Mesenchymal stem cell (in vitro differentiated cells and primary cell): ENCODE data around the gene STK40.

Source experiments
- DNase-seq: peaks from one replicate; pipeline ENCODE4 v3.0.0-alpha.2; 2013
- H2AFZ ChIP-seq: one replicate; pipeline ENCODE4 v1.6.1; 2013; ENCODE audit warnings: low read depth, mild to moderate bottlenecking, control low read depth, inconsistent platforms, low read length, moderate library complexity
- H2AK5ac ChIP-seq: 2 replicates; pipeline ENCODE4 v1.6.1; 2013; ENCODE audit warnings: low read length, moderate library complexity, mild to moderate bottlenecking, inconsistent platforms; ENCODE audit not compliant: severe bottlenecking
- H2BK120ac ChIP-seq: one replicate; pipeline ENCODE4 v1.6.1; 2013; ENCODE audit warnings: low read depth, mild to moderate bottlenecking, inconsistent platforms, low read length, moderate library complexity
- H2BK12ac ChIP-seq, 2 experiments: one replicate each; pipeline ENCODE4 v1.6.1; 2013; ENCODE audit warnings: inconsistent platforms in 2 of 2, low read length in 2 of 2, mild to moderate bottlenecking in 2 of 2, moderate library complexity in 2 of 2, control low read depth in 1 of 2
- H2BK15ac ChIP-seq: one replicate; pipeline ENCODE4 v1.6.1; 2013; ENCODE audit warnings: mild to moderate bottlenecking, low read depth, inconsistent platforms; ENCODE audit not compliant: poor library complexity, severe bottlenecking
- H2BK5ac ChIP-seq: 2 replicates; pipeline ENCODE4 v1.6.1; 2013; ENCODE audit warnings: low read depth, mild to moderate bottlenecking, low read length, control low read depth, inconsistent platforms; ENCODE audit not compliant: poor library complexity, severe bottlenecking
- H3K14ac ChIP-seq, 2 experiments: one replicate each; pipeline ENCODE4 v1.6.1; 2013; ENCODE audit warnings: inconsistent platforms in 2 of 2, low read length in 2 of 2, control low read depth in 1 of 2, mild to moderate bottlenecking in 1 of 2, moderate library complexity in 1 of 2
- H3K18ac ChIP-seq, 2 experiments: one replicate each; pipeline ENCODE4 v1.6.1; 2013; ENCODE audit warnings: inconsistent platforms in 2 of 2, low read length in 2 of 2, control low read depth in 1 of 2, low read depth in 1 of 2, mild to moderate bottlenecking in 1 of 2
- H3K23ac ChIP-seq, 2 experiments: one replicate each; pipeline ENCODE4 v1.6.1; 2013; ENCODE audit warnings: inconsistent platforms in 2 of 2, low read length in 2 of 2, mild to moderate bottlenecking in 2 of 2, moderate library complexity in 2 of 2, control low read depth in 1 of 2
- H3K27ac ChIP-seq: 2 replicates; pipeline ENCODE4 v1.5.1; 2013; ENCODE audit warnings: mild to moderate bottlenecking, moderate library complexity, low read length, control low read depth, inconsistent platforms; ENCODE audit not compliant: poor library complexity, severe bottlenecking
- H3K27me3 ChIP-seq, 2 experiments: 2 replicates each; pipeline versions ENCODE4 v1.6.1 to v1.7.0; 2013; ENCODE audit warnings: low read length in 2 of 2, mild to moderate bottlenecking in 2 of 2, moderate library complexity in 2 of 2, control low read depth in 1 of 2, inconsistent platforms in 1 of 2; ENCODE audit not compliant: control insufficient read depth in 1 of 2, insufficient read depth in 1 of 2
- H3K36me3 ChIP-seq, 2 experiments: 2 replicates each; pipeline versions ENCODE4 v1.6.1 to v1.7.0; 2013; ENCODE audit warnings: low read length in 2 of 2, control low read depth in 1 of 2, inconsistent platforms in 1 of 2, low read depth in 1 of 2, mild to moderate bottlenecking in 1 of 2; ENCODE audit not compliant: insufficient read depth in 2 of 2, control insufficient read depth in 1 of 2
- H3K4ac ChIP-seq, 2 experiments: one replicate each; pipeline ENCODE4 v1.6.1; 2013; ENCODE audit warnings: inconsistent platforms in 2 of 2, low read length in 2 of 2, mild to moderate bottlenecking in 2 of 2, moderate library complexity in 2 of 2, control low read depth in 1 of 2, low read depth in 1 of 2
- H3K4me1 ChIP-seq: 2 replicates; pipeline ENCODE4 v1.6.1; 2013; ENCODE audit warnings: low read depth, low read length, control low read depth; ENCODE audit not compliant: control insufficient read depth, insufficient read depth
- H3K4me2 ChIP-seq: 2 replicates; pipeline ENCODE4 v1.6.1; 2013; ENCODE audit warnings: low read length, mild to moderate bottlenecking, inconsistent platforms; ENCODE audit not compliant: poor library complexity, severe bottlenecking
- H3K4me3 ChIP-seq, 2 experiments: 2 replicates each; pipeline versions ENCODE4 v1.5.1 to v1.7.0; 2013; ENCODE audit warnings: low read length in 2 of 2, mild to moderate bottlenecking in 2 of 2, control low read depth in 1 of 2, low read depth in 1 of 2; ENCODE audit not compliant: insufficient read depth in 1 of 2
- H3K79me1 ChIP-seq: replicated peaks from 2 replicates; pipeline ENCODE4 v1.6.1; 2013; ENCODE audit warnings: mild to moderate bottlenecking, control low read depth, low read length, inconsistent platforms; ENCODE audit not compliant: poor library complexity, severe bottlenecking
- H3K9ac ChIP-seq: 2 replicates; pipeline ENCODE4 v1.7.0; 2013; ENCODE audit warnings: mild to moderate bottlenecking, low read length, moderate library complexity
- H3K9me3 ChIP-seq: 2 replicates; pipeline ENCODE4 v1.7.0; 2013; ENCODE audit warnings: mild to moderate bottlenecking, low read length; ENCODE audit not compliant: control insufficient read depth
- H4K8ac ChIP-seq: one replicate; pipeline ENCODE4 v1.6.1; 2013; ENCODE audit warnings: inconsistent platforms, mild to moderate bottlenecking, low read length, moderate library complexity
- H4K91ac ChIP-seq: one replicate; pipeline ENCODE4 v1.6.1; 2013; ENCODE audit warnings: mild to moderate bottlenecking, low read length, inconsistent platforms
- WGBS: methylation state at CpG from one replicate; pipeline ENCODE4 v1.1.7; 2013; ENCODE audit warnings: mixed read lengths; 5-methylcytosine and 5-hydroxymethylcytosine counted together

The STK40 gene

DNA sequence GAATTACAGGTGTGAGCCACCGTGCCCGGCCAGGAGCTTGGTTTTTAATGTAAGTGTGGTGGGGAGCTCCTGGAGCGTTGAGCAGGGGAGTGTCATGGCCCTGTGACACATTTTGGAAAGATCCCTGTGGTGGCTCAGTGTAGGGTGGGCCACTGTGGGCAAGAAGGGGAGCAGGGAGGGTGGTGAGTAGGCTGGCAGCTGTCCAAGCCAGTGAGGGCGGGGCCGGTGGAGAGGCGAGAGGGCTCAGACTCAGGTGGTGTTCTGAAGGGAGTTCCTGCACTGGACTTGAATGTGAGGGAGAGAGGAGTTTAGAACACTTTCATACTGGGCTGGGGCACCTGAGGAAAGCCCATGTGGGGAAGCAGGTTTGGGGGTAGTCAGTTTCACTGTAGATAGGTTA is 59.2 kb downstream of the STK40 start:
- Histone ChIP-seq H2BK15ac (no peak overlapping the region), H2AFZ (no peak overlapping the region), H3K9ac (no peak overlapping the region), H3K79me1 (peaks cover 7% of the 10 kb centered on the region), H2BK5ac (no peak overlapping the region), H3K14ac (no peak overlapping the region), H3K23ac (peak overlapping the region in 1 of 2 experiments; percentile 83), H2AK5ac (no peak overlapping the region), H3K18ac (no peak overlapping the region), H3K4me3 (no peak overlapping the region), H3K27ac (no peak overlapping the region), H3K4me2 (no peak overlapping the region), H3K9me3 (no peaks in the 10 kb centered on the region), H3K4me1 (peaks cover 38% of the 10 kb centered on the region), H2BK120ac (no peak overlapping the region), H3K36me3 (peaks cover 3 to 14% of the 10 kb centered on the region in 2 experiments), H3K27me3 (no peaks in the 10 kb centered on the region), H4K91ac (peak overlapping the region; percentile 2), H4K8ac (no peak overlapping the region), H2BK12ac (peak overlapping the region in 1 of 2 experiments; percentile 21), H3K4ac (peak overlapping the region in 1 of 2 experiments; percentile 49)
- no peak for DNase-seq
- 97% methylated on average over 6 of the region's 6 CpGs for WGBS

DNA sequence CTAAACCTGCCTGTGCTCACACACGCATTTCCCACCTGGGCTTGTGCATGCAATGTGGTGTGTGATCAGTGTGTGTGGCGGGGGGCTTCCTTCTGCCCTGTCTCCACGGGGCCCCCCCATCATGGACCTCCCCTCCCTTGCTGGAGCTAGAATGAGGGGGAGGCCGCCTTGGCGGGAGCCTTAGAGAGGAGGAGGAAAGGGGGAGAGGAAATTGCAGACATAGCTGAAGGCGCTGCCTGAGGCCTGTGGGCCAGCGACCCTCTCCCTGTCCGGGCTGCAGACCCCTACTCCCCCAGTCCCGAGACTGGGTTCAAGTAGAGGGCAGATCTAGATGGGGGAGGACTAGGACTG is 61.4 kb downstream of the STK40 start:
- H2BK5ac ChIP-seq: peak overlapping the region; percentile 66
- H2AK5ac ChIP-seq: peak overlapping the region; percentile 82
- no peak for DNase-seq
- peaks cover 50% of the 10 kb centered on the region for H3K4me1 ChIP-seq
- peak overlapping the region; percentile 86 to 89 for H2BK12ac ChIP-seq
- peak overlapping the region; percentile 33 for H2AFZ ChIP-seq
- H3K36me3 ChIP-seq: peaks cover 4 to 22% of the 10 kb centered on the region in 2 experiments
- 31% methylated on average over 7 of the region's 9 CpGs for WGBS
- H3K4me3 ChIP-seq: peak overlapping the region in 1 of 2 experiments; percentile 76
- peak overlapping the region; percentile 92 to 94 for H3K18ac ChIP-seq
- peak overlapping the region; percentile 80 for H2BK120ac ChIP-seq
- peak overlapping the region; percentile 99 for H3K27ac ChIP-seq
- peak overlapping the region; percentile 84 for H3K9ac ChIP-seq
- H3K23ac ChIP-seq: no peak overlapping the region
- peak overlapping the region; percentile 84 for H4K91ac ChIP-seq
- peak overlapping the region in 1 of 2 experiments; percentile 30 for H3K14ac ChIP-seq
- peak overlapping the region; percentile 92 for H4K8ac ChIP-seq
- peaks cover 13% of the 10 kb centered on the region for H3K79me1 ChIP-seq
- H3K27me3 ChIP-seq: no peaks in the 10 kb centered on the region
- H3K9me3 ChIP-seq: no peaks in the 10 kb centered on the region
- peak overlapping the region; percentile 75 for H3K4me2 ChIP-seq
- peak overlapping the region; percentile 65 for H2BK15ac ChIP-seq
- peak overlapping the region; percentile 92 to 94 for H3K4ac ChIP-seq

DNA sequence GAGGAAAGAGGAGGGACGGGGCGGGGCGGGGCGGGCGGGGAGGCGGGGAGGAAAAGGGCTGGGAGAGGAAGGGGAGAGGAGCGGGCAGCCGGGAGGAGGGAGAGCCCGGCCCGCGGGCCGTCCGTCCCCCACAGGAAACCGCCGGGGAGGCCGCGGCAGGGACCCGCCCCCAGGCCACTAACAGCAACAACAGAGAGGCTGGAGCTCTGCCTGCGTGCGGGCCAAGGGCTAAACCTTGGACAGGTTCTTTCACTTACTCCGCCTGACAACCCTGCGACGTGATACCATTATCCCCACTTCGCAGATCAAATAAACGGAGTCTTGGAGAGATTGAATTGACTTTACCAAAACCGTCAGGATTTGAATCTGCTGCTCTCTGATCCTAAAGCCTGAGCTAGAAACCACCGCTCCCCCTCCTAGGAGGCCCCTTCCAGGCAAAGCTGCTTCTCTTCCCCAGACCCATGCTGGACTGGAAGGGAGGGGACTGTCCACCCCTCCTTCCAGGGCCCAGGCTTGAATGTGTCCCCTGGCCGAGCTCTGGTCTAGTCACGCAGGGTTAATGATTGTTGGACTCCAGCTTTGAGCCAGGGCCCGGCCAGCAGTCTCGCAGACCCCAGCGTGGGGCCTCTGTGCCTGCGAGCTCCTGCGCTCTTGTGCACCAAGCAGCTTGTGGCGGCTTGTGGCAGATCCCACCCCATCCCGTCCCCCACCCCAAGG is 61.9 kb downstream of the STK40 start, which contains the start of gene EVA1B:
EVA1B (minus strand) TSS at position 10 of the 717 bp plus-strand sequence. CDS start 608 bp downstream, outside the sequence.
- peak within 1 kb of the TSS; percentile 84 for H4K91ac ChIP-seq
- peak within 1 kb of the TSS; percentile 83 for H2BK15ac ChIP-seq
- H3K36me3 ChIP-seq: peaks cover 4 to 26% of the 10 kb centered on the region in 2 experiments
- H3K4me2 ChIP-seq: peak within 1 kb of the TSS; percentile 75
- H3K9me3 ChIP-seq: no peaks in the 10 kb centered on the region
- under 1% methylated on average over 24 of the region's 36 CpGs for WGBS
- peak within 1 kb of the TSS; percentile 99 for H3K27ac ChIP-seq
- H3K14ac ChIP-seq: peak within 1 kb of the TSS; percentile 59 to 97
- H3K79me1 ChIP-seq: peaks cover 16% of the 10 kb centered on the region
- H2AFZ ChIP-seq: peak within 1 kb of the TSS; percentile 33
- H3K4me3 ChIP-seq: peak within 1 kb of the TSS; percentile 79 to 87
- H3K4ac ChIP-seq: peak within 1 kb of the TSS; percentile 94 to 99
- peak within 1 kb of the TSS in 1 of 2 experiments; percentile 56 for H3K23ac ChIP-seq
- DNase-seq: peak; percentile 92
- H3K4me1 ChIP-seq: peaks cover 49% of the 10 kb centered on the region
- peak within 1 kb of the TSS; percentile 94 to 98 for H3K18ac ChIP-seq
- peak within 1 kb of the TSS; percentile 93 for H3K9ac ChIP-seq
- H3K27me3 ChIP-seq: no peaks in the 10 kb centered on the region
- H2BK120ac ChIP-seq: peak within 1 kb of the TSS; percentile 96
- H2AK5ac ChIP-seq: peak within 1 kb of the TSS; percentile 82
- H2BK5ac ChIP-seq: peak within 1 kb of the TSS; percentile 96
- peak within 1 kb of the TSS; percentile 86 to 89 for H2BK12ac ChIP-seq
- H4K8ac ChIP-seq: peak within 1 kb of the TSS; percentile 92
